DND-41 (cell line): ENCODE results near the gene TMEM269.

Experiments used
- ATAC-seq: fragments of 200-7000 bp; cut with Tn5 transposase; 3 replicates; pipeline ENCODE4 v1.9.1; 2021; ENCODE audit warnings: low read depth; ENCODE audit not compliant: insufficient read depth
- DNase-seq: peaks from one replicate; pipeline ENCODE4 v3.0.0-alpha.2; 2020
- H2AFZ ChIP-seq: 2 replicates; pipeline ENCODE4 v1.6.0; 2012; ENCODE audit warnings: low read depth, low read length
- H3K27ac ChIP-seq: 2 replicates; pipeline ENCODE4 v1.5.1; 2012; ENCODE audit warnings: low read length, inconsistent platforms
- H3K27me3 ChIP-seq: fragments of 200-600 bp; sonication (generic); 2 replicates; pipeline ENCODE4 v1.6.0; 2012; ENCODE audit warnings: low read length, mild to moderate bottlenecking, inconsistent platforms; ENCODE audit not compliant: insufficient read depth, poor library complexity
- H3K36me3 ChIP-seq: 2 replicates; pipeline ENCODE4 v1.5.1; 2012; ENCODE audit warnings: low read length, inconsistent platforms; ENCODE audit not compliant: insufficient read depth
- H3K4me1 ChIP-seq: 2 replicates; pipeline ENCODE4 v1.5.1; 2012; ENCODE audit warnings: mild to moderate bottlenecking, low read length; ENCODE audit not compliant: insufficient read depth
- H3K4me2 ChIP-seq: 2 replicates; pipeline ENCODE4 v1.6.0; 2012; ENCODE audit warnings: mild to moderate bottlenecking, moderate library complexity, low read length, inconsistent platforms; ENCODE audit not compliant: insufficient read depth
- H3K4me3 ChIP-seq, 2 experiments: fragments of 200-600 bp in 1 of 2; shearing (Covaris generic) in 1 of 2; 2 replicates each; pipeline ENCODE4 v1.5.1; 2012 to 2016; ENCODE audit warnings: inconsistent platforms in 2 of 2, low read length in 2 of 2, mild to moderate bottlenecking in 2 of 2, low read depth in 1 of 2, moderate library complexity in 1 of 2
- H3K79me2 ChIP-seq: 2 replicates; pipeline ENCODE4 v1.6.0; 2012; ENCODE audit warnings: low read length, inconsistent platforms; ENCODE audit not compliant: insufficient read depth
- H3K9ac ChIP-seq: 2 replicates; pipeline ENCODE4 v1.6.0; 2012; ENCODE audit warnings: low read depth, mild to moderate bottlenecking, inconsistent platforms, low read length, moderate library complexity
- H3K9me3 ChIP-seq: 2 replicates; pipeline ENCODE4 v1.5.1; 2012; ENCODE audit warnings: low read length, moderate library complexity, mild to moderate bottlenecking, inconsistent platforms; ENCODE audit not compliant: insufficient read depth, severe bottlenecking
- H4K20me1 ChIP-seq: 2 replicates; pipeline ENCODE4 v1.6.0; 2012; ENCODE audit warnings: low read length; ENCODE audit not compliant: insufficient read depth
- CTCF ChIP-seq: IDR thresholded peaks from 2 replicates; pipeline ENCODE4 v1.5.1; 2012; ENCODE audit warnings: borderline replicate concordance, low read length, moderate library complexity, mild to moderate bottlenecking; ENCODE audit not compliant: poor library complexity, severe bottlenecking; ENCODE audit errors: extremely low read depth
- EZH2 ChIP-seq: IDR thresholded peaks from 3 replicates; pipeline ENCODE4 v1.6.1; 2012; ENCODE audit warnings: borderline replicate concordance, low read depth, mild to moderate bottlenecking, moderate library complexity, low read length, inconsistent platforms; ENCODE audit not compliant: severe bottlenecking

Gene TMEM269

DNA sequence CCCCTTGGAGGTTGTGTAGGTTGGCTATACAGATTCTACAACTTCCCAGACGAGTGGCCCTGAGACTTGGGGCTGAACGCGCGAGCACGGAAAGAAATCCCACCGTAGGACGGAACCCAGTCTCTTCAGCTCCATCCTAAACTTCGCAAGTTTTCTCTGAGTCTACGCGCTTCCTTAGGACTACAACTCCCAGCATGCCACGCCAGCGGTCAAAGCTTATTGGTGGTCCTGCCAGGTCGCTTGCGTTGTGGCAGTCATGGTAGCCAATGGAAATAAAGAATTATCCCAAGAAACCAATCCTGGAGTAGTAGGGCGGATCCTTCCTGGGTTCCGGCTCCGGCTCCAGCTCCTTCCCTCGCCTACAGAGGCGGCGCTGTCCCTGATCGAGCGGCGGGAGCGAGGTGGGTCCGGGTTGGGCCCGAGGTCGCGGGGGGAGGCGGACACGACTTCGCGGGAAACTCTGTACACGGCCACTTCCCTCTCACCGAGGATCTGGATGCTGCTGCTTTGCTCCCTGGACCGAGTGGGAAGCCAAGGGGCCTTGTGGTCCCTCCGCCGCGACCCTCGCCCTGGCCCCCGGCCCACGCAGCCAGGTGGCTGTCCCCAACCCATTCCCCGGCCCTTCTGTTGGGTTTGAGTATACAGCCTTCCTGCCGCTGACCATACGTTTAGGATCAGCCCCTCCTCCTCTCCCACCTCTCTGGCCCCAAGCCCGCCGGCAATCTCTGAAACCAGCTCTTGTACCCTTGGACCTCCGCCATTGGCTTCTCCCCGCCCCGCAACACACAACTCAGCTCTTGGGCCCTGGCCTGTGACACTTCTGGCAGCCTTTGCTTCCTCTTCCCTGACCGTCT lies 61.7 kb downstream of the TMEM269 start, which contains the start of gene ZNF691:
Gene ZNF691, plus strand, starts transcription at position 357 of the 854 bp plus-strand sequence. CDS start 3,046 bp downstream, outside the sequence.
- peak within 1 kb of the TSS; percentile 78 for H3K27ac ChIP-seq
- peaks cover 20% of the 10 kb centered on the region for H3K79me2 ChIP-seq
- H3K4me1 ChIP-seq: peaks cover 37% of the 10 kb centered on the region
- peak within 1 kb of the TSS; percentile 90 for H3K4me2 ChIP-seq
- TF ChIP-seq EZH2 (no peak), CTCF (peak; percentile 69)
- H3K4me3 ChIP-seq: peak within 1 kb of the TSS; percentile 82 to 98
- H2AFZ ChIP-seq: peak within 1 kb of the TSS; percentile 95
- H4K20me1 ChIP-seq: peaks cover 3% of the 10 kb centered on the region
- H3K9me3 ChIP-seq: no peaks in the 10 kb centered on the region
- DNase-seq (peak; percentile 95), ATAC-seq (peak; percentile 97)
- H3K27me3 ChIP-seq: no peaks in the 10 kb centered on the region
- H3K9ac ChIP-seq: peak within 1 kb of the TSS; percentile 83
- peaks cover 24% of the 10 kb centered on the region for H3K36me3 ChIP-seq

DNA sequence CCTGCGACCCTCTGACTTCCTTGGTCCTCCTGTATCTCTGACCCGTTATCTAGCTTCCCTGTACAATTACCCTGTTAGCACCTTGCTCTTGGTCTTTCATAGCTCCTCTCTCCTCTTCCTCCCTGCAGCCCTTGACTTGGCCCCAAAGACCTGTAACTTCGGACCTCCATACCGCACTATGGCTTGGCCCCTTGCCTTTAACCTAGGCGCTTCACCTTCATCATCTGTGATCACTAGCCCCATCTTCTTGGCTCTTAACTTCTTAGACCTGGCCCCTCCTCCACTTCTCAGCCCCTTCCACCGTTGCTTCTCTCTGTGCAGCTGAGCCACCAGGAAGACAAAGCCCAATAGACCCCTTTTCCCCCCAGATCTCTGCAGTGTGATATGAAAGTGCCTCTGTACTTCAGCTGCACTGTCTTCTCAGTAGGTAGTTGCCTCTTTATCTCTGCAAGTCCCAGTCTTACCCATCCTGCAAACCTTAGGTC lies 62.4 kb downstream of the TMEM269 start:
- peak overlapping the region; percentile 83 for H3K9ac ChIP-seq
- peak overlapping the region; percentile 86 for H2AFZ ChIP-seq
- ATAC-seq: peak; percentile 23
- peak; percentile 52 for DNase-seq
- H3K27ac ChIP-seq: peak overlapping the region; percentile 78
- H3K4me2 ChIP-seq: peak overlapping the region; percentile 90
- peaks cover 37% of the 10 kb centered on the region for H3K4me1 ChIP-seq
- peaks cover 20% of the 10 kb centered on the region for H3K79me2 ChIP-seq
- peaks cover 31% of the 10 kb centered on the region for H3K36me3 ChIP-seq
- no peaks in the 10 kb centered on the region for H3K9me3 ChIP-seq
- TF ChIP-seq EZH2: no peak
- TF ChIP-seq CTCF: no peak
- H3K4me3 ChIP-seq: peak overlapping the region; percentile 82 to 98
- no peaks in the 10 kb centered on the region for H3K27me3 ChIP-seq
- peaks cover 6% of the 10 kb centered on the region for H4K20me1 ChIP-seq

DNA sequence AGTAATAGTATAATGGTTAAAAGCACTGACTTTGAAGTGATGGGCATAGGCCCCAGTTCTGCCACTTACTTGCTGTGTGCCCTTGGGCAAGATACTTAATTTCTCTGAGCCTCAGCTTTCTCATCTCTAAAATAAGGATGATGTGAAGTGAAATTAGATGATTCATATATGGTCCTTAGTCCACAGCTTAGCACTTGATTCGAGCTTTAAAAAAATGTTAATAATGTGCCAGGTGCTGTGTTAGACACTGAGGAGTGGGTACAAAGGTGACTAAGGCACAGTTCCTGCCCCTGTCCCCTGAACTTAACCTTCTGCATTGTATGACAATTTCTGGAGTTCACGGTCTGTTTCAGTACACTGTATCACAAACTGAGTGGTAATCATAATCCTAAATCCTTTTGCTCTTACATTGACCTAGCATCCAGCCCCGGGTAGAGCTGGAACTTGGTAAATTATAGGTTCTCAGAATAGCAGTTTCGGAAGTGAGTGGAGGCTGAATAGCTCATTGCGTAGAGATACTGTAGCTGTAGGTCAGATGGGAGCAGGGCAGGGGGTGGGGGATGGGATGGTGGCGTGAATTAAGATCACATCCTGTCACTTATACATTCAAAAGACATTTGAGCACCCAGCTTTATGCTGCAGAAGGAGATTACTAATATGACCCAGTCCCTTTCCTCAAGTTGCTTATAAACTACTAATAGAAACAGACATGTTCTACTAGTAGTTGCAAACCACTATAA lies 63.1 kb downstream of the TMEM269 start:
- DNase-seq (no peak), ATAC-seq (no peak)
- Histone ChIP-seq H3K79me2 (peaks cover 20% of the 10 kb centered on the region), H3K9me3 (no peaks in the 10 kb centered on the region), H4K20me1 (peaks cover 8% of the 10 kb centered on the region), H3K4me2 (peak overlapping the region; percentile 90), H2AFZ (no peak overlapping the region), H3K36me3 (peaks cover 34% of the 10 kb centered on the region), H3K9ac (peak overlapping the region; percentile 83), H3K27ac (peak overlapping the region; percentile 78), H3K4me1 (peaks cover 37% of the 10 kb centered on the region), H3K27me3 (no peaks in the 10 kb centered on the region), H3K4me3 (peak overlapping the region; percentile 82 to 98; a peak in 3 of 4 replicates)
- TF ChIP-seq EZH2 (no peak), CTCF (no peak)
